Measurements from ENCODE around the gene CABLES2. TPM values are rescaled to one million over a fixed set of nuclear protein-coding genes. Genes with fewer than 3 reads are reported as not detected.

Gene CABLES2
- total and polyA plus RNA-seq, 2 donors (not counting 3 experiments of a cell fraction or from before 2014, with no cell fraction given) = 7.8 to 9.9 TPM

DNA sequence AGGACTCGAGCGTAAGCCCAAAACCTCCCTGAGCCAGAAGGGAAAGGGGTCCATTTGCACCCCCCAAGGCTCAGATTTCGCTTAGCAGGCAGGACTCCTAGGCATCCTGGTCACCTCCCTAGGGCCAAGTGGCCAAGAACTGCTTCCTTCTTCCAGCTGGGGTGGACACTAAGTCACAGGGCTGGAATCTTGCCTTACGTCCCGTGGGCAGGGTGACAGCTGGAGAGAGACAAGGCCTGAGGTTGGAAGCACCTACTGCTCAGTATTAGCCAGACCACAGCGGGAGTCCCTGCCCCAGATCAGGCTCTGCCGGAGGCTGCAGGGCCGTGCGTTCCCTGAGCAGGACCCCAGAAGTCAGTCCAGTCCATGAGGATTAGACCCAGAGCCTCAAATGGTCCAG lies 59.6 kb downstream of the CABLES2 start:
- intact Hi-C loops (cut with micrococcal nuclease) = no loop called here
- BruUV-seq (replicated peaks) = no TSS peak
- Histone ChIP-seq H3K9me3 (replicated peaks; ENCODE audit: control insufficient read depth, insufficient read depth, low read length) (no peaks in the 10 kb centered on the region), H3K79me2 (ENCODE audit: control insufficient read depth, insufficient read depth, low read length) (peaks cover 9% of the 10 kb centered on the region), H3K4me3 (replicated peaks in 1 of 3; ENCODE audit: insufficient read depth in 1 of 3, low read depth in 1 of 3, low read length in 3 of 3) (no peak overlapping the region), H2AFZ (ENCODE audit: low read depth, low read length) (no peak overlapping the region), H3K4me1 (ENCODE audit: control insufficient read depth, extremely low read depth, insufficient read depth, low read length) (no peaks in the 10 kb centered on the region), H4K20me1 (replicated peaks; ENCODE audit: control insufficient read depth, extremely low read depth, insufficient read depth, low read length) (no peaks in the 10 kb centered on the region), H3K4me2 (ENCODE audit: insufficient read depth, low read length) (no peak overlapping the region), H3K9ac (replicated peaks; ENCODE audit: extremely low read depth, insufficient read depth, low read length) (no peak overlapping the region), H3K9me1 (replicated peaks; ENCODE audit: control insufficient read depth, extremely low read depth, insufficient read depth, low read length) (no peaks in the 10 kb centered on the region), H3K36me3 (ENCODE audit: control insufficient read depth in 2 of 2, extremely low read depth in 1 of 2, insufficient read depth in 2 of 2, low read length in 2 of 2) (peaks cover 7 to 33% of the 10 kb centered on the region in 2 experiments), H3K27me3 (ENCODE audit: control insufficient read depth in 2 of 2, insufficient read depth in 2 of 2, low read length in 2 of 2) (no peaks in the 10 kb centered on the region), H3K27ac (ENCODE audit: insufficient read depth, low read depth, low read length) (no peak overlapping the region)
- DNase-seq (ENCODE audit: low read depth, low spot score) (no peak), FAIRE-seq (no peak)
- ChIA-PET POLR2A (no interaction called here), CTCF (no interaction called here)
- TF ChIP-seq GATA2 (IDR thresholded peaks at IDR 0.05; ENCODE audit: insufficient read depth, insufficient read length, low read depth, low read length) (no peak), JUN (IDR thresholded peaks at IDR 0.05; ENCODE audit: borderline replicate concordance, insufficient read depth, insufficient read length, low read depth) (no peak), POLR2A (IDR thresholded peaks at IDR 0.05; ENCODE audit: low read depth, low read length) (no peak), EZH2 (IDR thresholded peaks at IDR 0.05; ENCODE audit: borderline replicate concordance, low read depth, low read length, severe bottlenecking) (no peak), POLR2AphosphoS5 (IDR thresholded peaks at IDR 0.05; ENCODE audit: insufficient read depth, low read depth, low read length) (no peak), FOS (IDR thresholded peaks at IDR 0.05; ENCODE audit: borderline replicate concordance, insufficient read depth, low read length) (no peak), MYC (IDR thresholded peaks at IDR 0.05; ENCODE audit: low read depth, low read length) (no peak)
- TF ChIP-seq, protein P1, sequence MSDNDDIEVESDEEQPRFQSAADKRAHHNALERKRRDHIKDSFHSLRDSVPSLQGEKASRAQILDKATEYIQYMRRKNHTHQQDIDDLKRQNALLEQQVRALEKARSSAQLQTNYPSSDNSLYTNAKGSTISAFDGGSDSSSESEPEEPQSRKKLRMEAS (IDR thresholded peaks at IDR 0.05; ENCODE audit: insufficient read depth, insufficient read length) = no peak
- TF ChIP-seq, protein P2, sequence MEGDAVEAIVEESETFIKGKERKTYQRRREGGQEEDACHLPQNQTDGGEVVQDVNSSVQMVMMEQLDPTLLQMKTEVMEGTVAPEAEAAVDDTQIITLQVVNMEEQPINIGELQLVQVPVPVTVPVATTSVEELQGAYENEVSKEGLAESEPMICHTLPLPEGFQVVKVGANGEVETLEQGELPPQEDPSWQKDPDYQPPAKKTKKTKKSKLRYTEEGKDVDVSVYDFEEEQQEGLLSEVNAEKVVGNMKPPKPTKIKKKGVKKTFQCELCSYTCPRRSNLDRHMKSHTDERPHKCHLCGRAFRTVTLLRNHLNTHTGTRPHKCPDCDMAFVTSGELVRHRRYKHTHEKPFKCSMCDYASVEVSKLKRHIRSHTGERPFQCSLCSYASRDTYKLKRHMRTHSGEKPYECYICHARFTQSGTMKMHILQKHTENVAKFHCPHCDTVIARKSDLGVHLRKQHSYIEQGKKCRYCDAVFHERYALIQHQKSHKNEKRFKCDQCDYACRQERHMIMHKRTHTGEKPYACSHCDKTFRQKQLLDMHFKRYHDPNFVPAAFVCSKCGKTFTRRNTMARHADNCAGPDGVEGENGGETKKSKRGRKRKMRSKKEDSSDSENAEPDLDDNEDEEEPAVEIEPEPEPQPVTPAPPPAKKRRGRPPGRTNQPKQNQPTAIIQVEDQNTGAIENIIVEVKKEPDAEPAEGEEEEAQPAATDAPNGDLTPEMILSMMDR (IDR thresholded peaks at IDR 0.05; ENCODE audit: extremely low read depth in 1 of 2, insufficient read depth in 1 of 2, low read depth in 1 of 2, low read length in 2 of 2) = no peak
- dilution Hi-C loops (cut with MboI; ENCODE audit: extremely low pct_ligation_motif_present, low sequenced_read_pairs) = no loop called here
